H1 (cell line): Measurements from ENCODE around the gene TOM1L2. TPM values are rescaled to one million over a fixed set of nuclear protein-coding genes. Genes with fewer than 3 reads are reported as not detected.

Experiments used
- ATF2 ChIP-seq: IDR thresholded peaks from 2 replicates; pipeline ENCODE4 v1.6.1; 2012; ENCODE audit warnings: low read length, inconsistent platforms
- BCL11A ChIP-seq, 2 experiments: IDR thresholded peaks; one replicate each; pipeline ENCODE4 v1.6.1; 2011; ENCODE audit warnings: low read depth in 2 of 2, low read length in 2 of 2, mild to moderate bottlenecking in 2 of 2
- CTBP2 ChIP-seq: IDR thresholded peaks from 2 replicates; pipeline ENCODE4 v1.7.0; 2011; ENCODE audit warnings: borderline replicate concordance, mild to moderate bottlenecking, moderate library complexity, mixed read lengths, low read length; ENCODE audit not compliant: insufficient read depth, insufficient read length
- EGR1 ChIP-seq: IDR thresholded peaks from 2 replicates; pipeline ENCODE4 v1.6.1; 2011; ENCODE audit warnings: low read depth, low read length, borderline replicate concordance
- GABPA ChIP-seq: IDR thresholded peaks from 2 replicates; pipeline ENCODE4 v1.6.1; 2011; ENCODE audit warnings: mild to moderate bottlenecking, low read length, moderate library complexity, borderline replicate concordance; ENCODE audit not compliant: insufficient read depth
- JUND ChIP-seq: IDR thresholded peaks from 2 replicates; pipeline ENCODE4 v1.6.1; 2011; ENCODE audit warnings: mild to moderate bottlenecking, improper control_type of control experiment, low read length
- SP4 ChIP-seq: IDR thresholded peaks from 2 replicates; pipeline ENCODE4 v1.6.1; 2012; ENCODE audit warnings: low read length, inconsistent platforms
- polyA plus RNA-seq, 7 experiments: library from polyadenylated mRNA; depleted of rRNA in 3 of 7; stranded (reverse) in 5 of 7; unstranded in 2 of 7; fragments of >200 nt in 5 of 7; fragments of 200-250 nt in 2 of 7; gene quantifications; 1 replicate in 5 of 7; 2 replicates in 1 of 7; 4 replicates in 1 of 7; pipeline versions ENCODE4 v1.2.1 to v1.2.3, GENCODE V29; 2011 to 2013; ENCODE audit warnings: missing spikeins in 2 of 7, mixed read lengths in 2 of 7
- total RNA-seq: library from RNA; stranded (reverse); fragmentation: NEBNext Ultra II Directional; extraction: Animal tissue kit (Norgen Biotek cat#: 25700); gene quantifications from 2 replicates; pipeline ENCODE4 v1.2.1, GENCODE V29; 2021

Gene TOM1L2
- total and polyA plus RNA-seq, 2 of the 8 experiments (the other 6 are each of a cell fraction or from before 2014, with no cell fraction given) = 2.0 to 3.4 TPM

GRCh38 chr17:17909078-17909477, 63.1 kb downstream of the TOM1L2 start (continued):
- no peak for TF ChIP-seq ATF2
- TF ChIP-seq EGR1 = no peak
- no peak for TF ChIP-seq JUND
- no peak for TF ChIP-seq BCL11A (IDR thresholded peaks at IDR 0.05; ENCODE audit: low read depth in 2 of 2, low read length in 2 of 2)
- TF ChIP-seq GABPA = no peak
- no peak for TF ChIP-seq SP4
- no peak for TF ChIP-seq CTBP2
